ENCODE results near the gene TPRKB.
"Not testable (repeated sequence)": the region's sequence is repeated elsewhere in the genome, so short reads cannot be mapped to it uniquely, and the experiment has no call there.

Gene TPRKB

DNA sequence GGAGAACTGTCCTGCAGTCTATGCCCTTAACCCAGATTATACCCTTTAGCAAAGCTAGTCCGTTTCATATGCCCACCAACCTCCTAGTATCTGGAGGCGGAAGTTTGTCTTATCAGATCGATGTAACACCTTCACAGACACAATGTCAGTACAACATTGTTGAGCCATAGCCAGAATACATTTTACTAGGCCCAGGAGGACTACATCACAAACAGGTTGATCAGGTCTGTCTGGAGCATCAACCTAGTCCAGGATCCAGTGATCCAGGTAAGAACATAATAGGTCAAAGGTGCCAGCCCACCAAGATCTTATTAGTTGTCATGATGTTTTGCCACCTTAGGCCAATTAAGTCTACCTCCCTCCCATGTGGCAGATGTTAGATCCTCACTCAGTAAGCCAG, 2.0 kb upstream of the TPRKB start:
- DNase-seq (ENCODE audit: low read depth): no peak

DNA sequence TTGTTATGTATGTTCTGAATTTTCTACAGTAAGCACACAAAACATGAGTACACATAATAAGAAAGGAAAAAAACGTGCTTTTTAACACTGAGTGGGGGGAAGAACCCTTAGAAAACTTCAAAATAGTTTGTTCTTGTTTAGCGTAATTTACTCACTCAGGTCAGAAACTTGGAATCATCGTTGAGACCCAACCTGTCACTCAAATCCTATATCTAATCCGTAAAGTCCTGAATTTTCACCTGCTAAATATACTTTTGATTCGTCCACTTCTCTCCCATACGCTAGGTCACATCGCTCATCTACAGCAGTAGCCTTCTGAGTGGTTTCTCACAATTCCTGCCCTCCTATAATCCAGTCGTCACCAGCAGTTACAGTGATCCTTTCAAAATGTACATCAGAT, 767 bp downstream of the TPRKB start:
- no peak for DNase-seq (ENCODE audit: low read depth)

DNA sequence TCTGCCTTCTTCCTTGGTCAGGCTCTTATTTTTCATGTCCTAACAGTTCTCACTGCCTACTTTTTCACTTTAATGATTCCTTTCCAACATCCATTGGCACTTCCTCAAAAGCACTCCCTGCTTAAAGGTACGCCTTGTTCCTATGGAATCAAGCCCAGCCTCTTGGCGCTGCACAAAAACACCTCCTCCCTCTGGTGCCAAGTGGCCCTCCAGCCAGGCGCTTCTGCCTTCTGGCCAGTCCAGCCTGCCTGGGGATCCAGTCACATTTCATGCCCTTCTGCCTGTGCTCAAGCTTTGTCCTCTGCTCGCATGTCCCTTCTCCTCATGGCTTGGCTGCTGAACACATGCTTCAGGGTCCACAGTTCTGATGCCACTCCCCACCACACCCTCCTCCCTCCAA, 6.3 kb downstream of the TPRKB start:
- no peak for DNase-seq (ENCODE audit: low read depth)

DNA sequence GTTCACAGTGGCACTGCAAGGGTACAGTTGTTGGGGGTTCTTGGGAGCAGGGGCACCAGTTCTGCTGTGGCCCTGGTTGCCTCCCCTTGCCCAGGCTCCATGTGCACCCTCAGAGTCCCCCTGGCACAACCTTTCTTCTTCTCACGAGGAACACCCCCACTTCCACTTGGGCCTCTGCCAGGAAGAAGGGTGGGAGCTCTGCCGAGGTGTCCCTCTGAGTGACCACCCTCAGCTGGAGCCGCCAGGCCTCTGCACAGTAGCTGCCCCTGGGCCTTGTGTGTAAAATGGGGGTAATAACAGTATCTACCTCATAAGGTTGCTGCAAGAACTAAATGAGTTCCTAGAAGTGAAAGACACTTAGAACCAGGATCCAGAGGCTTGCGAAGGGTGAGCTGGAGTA, 8.4 kb downstream of the TPRKB start:
- no peak for DNase-seq (ENCODE audit: low read depth)

- no peak for DNase-seq (ENCODE audit: low read depth)
These were observed 9.1 kb downstream of the TPRKB start for GRCh38 chr2:73728043-73728442.

- DNase-seq (ENCODE audit: low read depth): not testable (repeated sequence)
These were observed 10.5 kb downstream of the TPRKB start for GRCh38 chr2:73726657-73727056.

DNA sequence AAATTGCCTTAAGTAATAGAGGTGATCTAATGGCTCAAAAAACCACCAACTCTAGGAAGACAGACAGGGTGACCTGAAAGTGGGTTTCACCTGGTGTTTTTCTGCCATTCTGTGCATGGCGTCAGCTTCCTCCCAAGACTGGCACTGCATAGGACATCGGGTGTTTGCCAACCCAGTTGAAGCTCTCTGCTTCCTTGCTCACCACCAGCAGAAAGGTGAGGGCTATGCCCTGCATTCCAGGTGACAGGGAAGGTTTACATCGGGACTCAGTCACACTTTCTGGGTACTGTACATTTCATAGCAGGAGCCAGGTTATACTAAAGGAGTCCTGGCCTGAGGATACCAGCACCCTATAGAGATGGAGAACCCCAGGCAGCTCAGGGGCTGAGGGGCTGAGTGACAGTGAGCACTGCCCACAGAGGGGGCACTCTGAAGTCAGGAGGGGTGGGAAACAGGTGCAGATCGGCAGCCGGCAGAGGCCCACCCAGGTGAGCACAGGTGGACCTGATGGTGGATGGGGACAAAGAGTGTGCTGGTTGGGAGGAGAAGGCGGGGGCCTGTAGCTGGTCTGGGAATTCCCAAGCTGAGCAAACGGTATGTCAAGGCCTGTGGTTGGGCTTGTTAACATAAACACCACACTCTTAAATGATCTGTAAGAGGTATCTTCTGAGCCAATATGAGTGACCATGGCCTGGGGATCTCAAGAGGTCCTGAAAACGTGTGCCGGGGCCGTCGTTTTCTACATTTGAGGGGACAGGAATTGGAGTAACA, 18.1 kb downstream of the TPRKB start:
- no peak for DNase-seq (ENCODE audit: low read depth)

GRCh38 chr2:73718421-73718820, 18.7 kb downstream of the TPRKB start:
- DNase-seq (ENCODE audit: low read depth): no peak

- not testable (repeated sequence) for DNase-seq (ENCODE audit: low read depth)
These were observed 19.4 kb downstream of the TPRKB start for GRCh38 chr2:73717695-73718094.

DNA sequence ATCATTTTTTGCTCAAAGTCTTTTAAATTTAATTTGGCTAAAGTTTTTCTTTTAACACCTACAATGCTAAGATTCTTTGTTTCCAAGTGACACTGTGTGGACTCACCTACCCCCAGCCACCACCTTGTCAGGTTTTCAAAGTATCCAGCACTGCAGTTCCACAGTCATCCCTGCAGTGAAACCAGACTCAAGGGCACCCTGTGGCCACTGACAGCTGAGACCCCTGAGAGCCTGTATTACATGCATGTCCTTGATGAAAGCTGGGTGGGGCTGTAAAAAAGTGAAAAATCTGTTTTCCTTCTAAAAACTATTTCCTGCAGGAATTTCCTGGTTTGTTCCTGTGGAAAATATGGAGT, 19.9 kb downstream of the TPRKB start:
- no peak for DNase-seq (ENCODE audit: low read depth)

- no peak for DNase-seq (ENCODE audit: low read depth)
These were observed 20.4 kb downstream of the TPRKB start for GRCh38 chr2:73716543-73717250.

DNA sequence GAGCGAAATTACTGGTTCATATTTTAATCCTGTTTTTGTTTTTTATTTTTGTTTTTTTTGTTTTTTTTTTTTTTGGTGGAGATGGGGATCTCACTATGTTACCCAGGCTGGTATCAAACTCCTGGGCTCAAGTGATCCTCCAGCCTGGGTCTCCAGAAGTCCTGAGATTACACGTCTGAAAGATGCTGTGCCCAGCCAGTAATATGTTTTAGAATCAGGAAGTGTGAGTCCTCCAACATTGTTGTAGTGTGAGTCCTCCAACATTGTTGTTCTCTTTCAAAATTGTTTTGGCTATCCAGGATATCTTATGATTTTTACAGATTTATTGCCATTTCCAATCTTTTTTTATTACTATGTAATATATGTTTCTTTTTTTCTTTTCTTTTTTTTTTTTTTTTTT, 23.1 kb downstream of the TPRKB start:
- DNase-seq (ENCODE audit: low read depth): no peak

- DNase-seq (ENCODE audit: low read depth): no peak
These were observed 28.6 kb downstream of the TPRKB start for GRCh38 chr2:73708527-73708926.

- no peak for DNase-seq (ENCODE audit: low read depth)
These were observed 29.5 kb downstream of the TPRKB start for GRCh38 chr2:73707636-73708035.

DNA sequence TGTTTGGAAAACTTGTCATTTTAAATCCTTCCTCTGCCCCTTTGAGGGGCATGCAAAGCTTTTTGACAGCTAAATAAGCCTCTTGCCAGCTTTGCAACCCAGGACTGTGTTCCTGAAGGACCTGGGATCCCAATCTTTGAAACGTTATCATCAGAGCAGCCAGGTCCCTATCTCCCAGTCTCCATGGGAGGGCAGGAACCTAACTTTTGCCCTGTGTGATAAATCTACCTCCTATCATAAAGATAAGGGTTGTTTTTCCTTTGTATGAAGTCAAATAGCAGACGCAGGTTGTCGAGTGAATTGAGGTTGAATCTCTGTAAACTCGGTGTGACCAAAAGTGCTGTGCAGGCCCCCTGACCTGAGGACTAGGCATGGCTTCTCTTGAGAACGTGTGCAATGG, 30.1 kb downstream of the TPRKB start:
- no peak for DNase-seq (ENCODE audit: low read depth)

DNA sequence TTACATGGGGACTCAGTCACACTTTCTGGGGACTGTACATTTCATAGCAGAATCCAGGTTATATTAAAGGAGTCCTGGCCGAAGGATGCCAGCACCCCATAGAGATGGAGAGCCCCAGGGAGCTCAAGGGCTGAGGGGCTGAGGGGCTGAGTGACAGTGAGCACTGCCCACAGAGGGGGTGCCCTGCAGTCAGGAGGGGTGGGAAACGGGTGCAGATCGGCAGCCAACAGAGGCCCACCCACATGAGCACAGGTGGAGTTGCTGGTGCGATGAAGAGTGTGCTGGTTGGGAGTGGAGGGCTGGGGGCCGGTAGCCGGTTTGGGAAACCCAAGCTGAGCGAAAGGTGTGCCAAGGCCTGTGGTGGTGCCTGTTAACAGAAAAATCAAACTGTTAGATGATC, 32.1 kb downstream of the TPRKB start:
- no peak for DNase-seq (ENCODE audit: low read depth)

GRCh38 chr2:73704285-73704684, 32.9 kb downstream of the TPRKB start:
- no peak for DNase-seq (ENCODE audit: low read depth)

DNA sequence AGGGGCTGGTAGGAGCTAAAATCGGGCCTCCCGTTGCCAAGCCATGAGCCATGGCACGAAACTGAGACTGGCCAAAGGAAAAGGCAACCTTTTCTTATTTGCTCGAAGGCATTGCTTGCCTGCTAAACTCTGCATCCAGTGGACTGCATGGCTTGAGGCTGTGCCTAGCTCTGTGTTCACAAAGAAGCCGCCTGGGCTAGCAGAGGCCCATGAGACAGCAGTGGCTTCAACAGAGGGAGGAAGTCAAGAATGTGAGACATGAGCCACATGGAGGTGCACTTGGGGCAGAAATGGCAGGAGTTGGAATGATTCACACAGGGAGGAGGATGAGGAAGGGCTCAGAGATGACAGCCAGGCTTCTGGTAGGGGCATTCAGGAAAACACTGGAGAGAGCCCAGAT, 33.5 kb downstream of the TPRKB start:
- DNase-seq (ENCODE audit: low read depth): no peak

DNA sequence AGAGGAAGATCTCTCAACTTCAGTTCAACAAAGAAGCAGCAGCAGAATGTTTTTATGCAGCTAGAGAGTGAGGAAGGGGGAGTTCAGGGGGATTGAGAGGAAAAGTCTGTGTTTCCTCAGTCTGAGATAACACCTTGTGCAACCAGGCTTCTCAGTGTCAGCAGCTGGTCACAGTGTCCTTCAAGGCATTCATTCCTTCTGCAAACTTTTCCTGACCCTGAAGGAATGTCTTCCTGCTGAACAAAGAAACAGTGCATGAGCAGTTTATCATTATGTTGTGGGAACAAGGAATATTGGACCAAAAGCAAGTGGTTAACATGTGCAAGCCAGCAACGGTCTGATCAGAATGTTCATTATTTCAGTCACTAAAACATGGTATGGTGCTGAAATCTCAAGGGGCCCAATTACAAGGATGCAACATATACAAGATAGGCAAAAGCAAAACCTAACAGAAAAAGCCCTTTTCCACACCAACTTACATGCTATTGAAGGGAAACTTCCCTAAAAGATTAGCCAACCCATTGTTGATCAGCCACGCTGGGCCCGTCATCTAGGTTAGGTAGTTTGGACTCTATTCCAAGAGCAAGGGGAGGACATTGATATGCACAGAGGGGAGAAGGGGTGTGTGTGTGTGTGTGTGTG, 34.2 kb downstream of the TPRKB start:
- DNase-seq (ENCODE audit: low read depth): not testable (repeated sequence)

DNA sequence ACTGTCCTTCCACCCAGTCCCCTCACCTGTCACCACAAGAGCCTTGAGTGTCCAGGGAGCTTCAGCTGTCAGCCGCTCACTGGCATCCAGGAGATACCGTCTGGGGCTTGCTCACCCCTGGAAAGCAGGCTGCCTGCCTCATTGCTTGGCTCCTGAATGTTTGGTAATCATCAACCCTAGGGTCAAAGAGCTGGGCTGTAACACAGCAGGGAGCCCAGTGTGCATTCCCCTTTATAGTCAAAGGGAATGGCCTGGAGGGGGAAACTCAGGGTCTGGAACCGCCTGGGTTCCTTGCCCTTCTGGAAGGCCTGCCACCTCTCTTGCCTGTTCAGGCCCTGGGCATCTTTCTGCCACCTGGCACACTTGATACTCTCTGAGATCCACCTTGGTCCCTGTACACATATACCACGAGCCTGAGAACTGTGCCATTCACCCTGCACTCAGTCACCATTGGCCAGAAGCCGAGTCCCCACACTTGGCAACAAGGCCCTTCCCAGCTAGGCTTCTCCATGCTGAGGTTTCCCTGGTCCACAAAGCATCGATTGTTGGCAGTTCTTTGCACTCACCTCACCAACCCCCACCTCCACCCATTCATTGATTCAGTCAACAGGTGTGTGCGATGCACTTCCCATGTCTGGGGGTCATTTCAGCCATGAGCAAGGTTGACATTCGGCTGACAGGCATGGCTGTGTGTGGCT, 35.0 kb downstream of the TPRKB start:
- DNase-seq (ENCODE audit: low read depth): no peak

DNA sequence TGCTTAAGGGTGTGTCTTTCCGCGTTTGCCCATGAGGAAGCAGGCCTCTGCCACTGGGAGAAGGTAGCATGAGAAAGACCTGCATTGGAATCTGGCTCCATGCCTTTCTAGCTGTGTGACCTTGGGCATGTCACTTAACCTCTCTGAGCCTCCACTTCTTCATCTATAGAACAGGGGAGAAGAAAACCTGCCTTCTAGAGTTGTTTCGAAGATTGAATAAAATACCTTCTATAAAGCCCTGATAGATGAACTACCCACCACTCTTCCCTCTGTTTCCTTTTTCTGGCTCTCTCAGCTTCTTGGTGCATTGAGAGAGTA, 35.7 kb downstream of the TPRKB start:
- not testable (repeated sequence) for DNase-seq (ENCODE audit: low read depth)

GRCh38 chr2:73700661-73701447, 36.3 kb downstream of the TPRKB start:
- DNase-seq (ENCODE audit: low read depth): no peak

Measured in stimulated activated CD8-positive, alpha-beta memory T cell treated with anti-CD3 and anti-CD28 coated beads, Interleukin-12 subunit alpha, Interleukin-12 subunit beta, amount 100 ng/mL, for 4 hours (primary cell).